Stimulated activated CD4-positive, alpha-beta T cell treated with anti-CD3 and anti-CD28 coated beads, Interleukin-2, amount 100 ng/mL, for 4 hours (primary cell): ENCODE measurements around the gene RBMX.
"Not testable (repeated sequence)": the region's sequence is repeated elsewhere in the genome, so short reads cannot be mapped to it uniquely, and the experiment has no call there.

Source experiments
- DNase-seq: peaks from one replicate; pipeline ENCODE4 v3.0.0-alpha.2; 2020; ENCODE audit warnings: low read depth

The RBMX gene

DNA sequence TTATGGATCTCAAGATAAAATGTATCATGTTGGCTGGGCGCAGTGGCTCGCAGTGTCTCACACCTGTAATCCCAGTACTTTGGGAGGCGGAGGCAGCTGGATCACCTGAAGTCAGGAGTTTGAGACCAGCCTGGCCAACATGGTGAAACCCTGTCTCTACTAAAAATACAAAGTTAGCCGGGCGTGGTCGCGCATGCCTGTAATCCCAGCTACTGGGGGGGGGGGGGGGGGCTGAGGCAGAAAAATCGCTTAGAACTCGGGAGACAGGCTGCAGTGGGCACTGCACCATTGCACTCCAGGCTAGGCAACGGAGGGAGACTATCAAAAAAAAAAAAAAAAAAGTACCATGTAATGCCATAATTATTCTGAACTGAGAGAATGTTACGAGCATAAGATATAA, 2.1 kb downstream of the RBMX start:
- DNase-seq = no peak

DNA sequence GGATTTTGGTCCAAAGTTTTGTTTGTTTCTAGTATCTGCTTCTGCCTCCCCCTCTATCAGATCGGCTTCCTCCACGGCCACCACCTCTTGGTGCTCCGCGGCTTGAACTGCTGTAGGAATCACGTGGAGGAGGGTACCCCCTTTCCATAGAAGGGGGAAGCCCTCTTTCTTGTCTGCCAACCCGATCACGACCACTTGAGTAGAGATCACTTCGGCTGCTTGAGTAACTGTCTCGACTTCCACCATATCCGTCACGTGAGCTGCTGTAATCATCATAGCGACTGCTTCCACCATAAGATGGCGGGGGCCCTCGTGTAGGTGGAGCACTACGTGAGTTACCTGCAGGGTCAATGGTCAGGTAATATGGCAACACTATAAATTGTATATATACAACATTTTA, 6.4 kb downstream of the RBMX start:
- not testable (repeated sequence) for DNase-seq

DNA sequence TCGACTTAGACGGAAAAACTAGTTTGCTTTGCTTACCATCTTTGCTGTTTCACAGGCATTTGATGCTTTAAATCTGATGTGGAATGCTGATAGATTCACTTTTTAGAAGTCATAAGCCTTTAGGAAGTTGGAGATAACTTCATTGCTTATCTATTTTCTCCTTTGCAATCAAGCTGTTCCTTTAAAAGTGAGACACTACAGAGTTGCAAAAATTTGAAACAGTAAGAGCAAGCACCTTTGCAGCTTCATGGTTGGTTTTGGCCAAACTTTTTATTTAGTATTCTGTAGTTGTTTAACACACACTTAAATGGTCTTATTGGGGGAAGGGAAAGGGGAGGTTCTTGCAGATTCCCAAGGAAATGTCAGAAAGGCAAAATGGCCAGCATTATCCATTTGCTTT, 7.3 kb downstream of the RBMX start:
- DNase-seq = not testable (repeated sequence)

DNA sequence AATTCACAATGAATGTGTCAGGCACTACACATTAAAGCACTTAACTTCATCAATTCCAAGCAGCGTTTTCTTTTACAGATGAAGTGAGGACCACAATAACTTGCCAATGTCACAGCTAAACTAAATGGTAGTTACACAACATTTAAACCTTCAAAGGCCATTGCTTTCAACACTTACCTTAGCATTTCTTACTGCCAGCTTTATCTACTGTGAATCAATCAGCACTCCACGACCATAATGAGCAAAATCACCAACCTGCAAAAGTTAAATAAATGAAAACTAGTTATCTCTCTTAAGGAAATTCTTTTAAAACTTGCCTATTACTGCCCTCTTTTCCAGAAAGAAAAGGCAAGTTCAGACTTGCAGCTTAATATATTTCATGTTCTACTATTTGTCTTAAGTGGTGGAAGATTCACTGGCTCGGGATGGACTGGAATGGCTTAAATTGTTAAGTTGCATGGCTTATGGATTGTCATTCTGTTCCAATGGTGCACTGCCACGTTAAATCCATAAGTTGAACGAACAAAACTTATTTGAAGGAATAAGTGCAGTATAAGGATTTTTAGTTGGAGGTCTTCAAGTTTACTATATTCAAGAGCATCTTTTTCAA, 8.3 kb downstream of the RBMX start:
- no peak for DNase-seq

DNA sequence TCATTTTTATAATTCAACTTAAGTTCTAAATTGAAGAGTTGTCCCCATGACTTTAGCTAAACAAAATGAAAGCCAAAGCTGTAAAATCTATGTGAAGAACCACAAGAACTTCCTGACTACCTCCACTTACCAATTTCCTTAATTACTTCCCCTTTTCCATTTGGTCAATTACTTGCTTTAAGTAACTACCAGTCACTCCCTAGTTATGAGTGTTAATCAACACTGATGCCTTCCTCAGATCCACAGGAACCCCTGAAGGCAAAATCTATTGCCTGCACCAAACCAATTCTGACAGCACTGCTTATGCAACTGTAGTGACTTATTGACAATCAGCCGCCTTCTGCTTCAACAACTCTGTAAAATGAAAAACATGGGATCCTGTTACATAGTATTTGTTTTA, 10.5 kb downstream of the RBMX start:
- no peak for DNase-seq

DNA sequence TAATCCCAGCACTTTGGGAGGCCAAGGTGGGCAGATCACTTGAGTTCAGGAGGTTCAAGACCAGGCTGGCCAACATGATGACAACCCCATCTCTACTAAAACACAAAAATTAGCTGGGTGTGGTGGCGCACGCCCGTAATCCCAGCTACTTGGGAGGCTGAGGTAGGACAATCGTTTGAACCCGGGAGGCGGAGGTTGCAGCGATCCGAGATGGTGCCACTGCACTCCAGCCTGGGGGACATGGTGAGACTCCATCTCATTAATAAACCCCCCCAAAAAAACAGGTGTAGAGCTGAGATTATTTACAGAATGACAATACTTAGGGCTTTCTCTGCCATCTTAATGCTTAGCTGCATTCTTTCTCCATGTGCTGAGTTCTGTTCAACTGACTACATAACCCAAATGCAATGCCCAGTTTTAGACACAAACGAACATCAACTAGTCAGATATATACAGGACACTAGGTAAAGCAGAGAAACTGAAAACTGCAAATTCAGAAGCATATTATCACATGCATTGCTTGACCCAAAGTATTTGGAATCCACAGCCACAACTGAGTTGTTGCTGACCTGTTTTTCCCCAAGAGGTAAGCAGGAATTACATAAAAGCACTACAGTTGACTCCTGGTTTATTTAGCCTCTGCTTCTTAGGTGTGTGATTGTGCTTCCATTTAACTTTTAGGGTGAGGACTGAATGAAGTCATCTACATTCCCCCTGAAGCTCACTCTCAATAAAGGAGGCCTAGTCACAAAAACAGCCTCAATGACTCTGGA, 12.1 kb downstream of the RBMX start:
- DNase-seq = no peak

DNA sequence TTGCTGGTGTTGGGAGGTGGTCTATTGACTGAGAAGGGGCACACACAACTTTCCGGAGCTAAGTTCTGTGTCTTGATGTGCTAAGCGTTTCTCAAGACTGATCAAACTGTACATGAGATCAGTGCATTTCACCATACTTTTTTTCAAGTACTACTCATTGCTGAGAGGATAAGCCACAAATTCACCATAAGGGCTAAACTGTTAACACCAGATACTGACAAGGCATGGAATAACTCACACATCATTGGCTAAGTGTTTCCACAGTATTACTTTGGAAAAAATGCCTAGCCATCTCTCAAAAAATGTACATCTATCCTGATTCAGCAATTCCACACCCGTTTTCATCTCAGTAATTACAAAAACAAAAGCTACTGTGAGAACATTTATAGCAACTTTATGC, 13.0 kb downstream of the RBMX start:
- no peak for DNase-seq

DNA sequence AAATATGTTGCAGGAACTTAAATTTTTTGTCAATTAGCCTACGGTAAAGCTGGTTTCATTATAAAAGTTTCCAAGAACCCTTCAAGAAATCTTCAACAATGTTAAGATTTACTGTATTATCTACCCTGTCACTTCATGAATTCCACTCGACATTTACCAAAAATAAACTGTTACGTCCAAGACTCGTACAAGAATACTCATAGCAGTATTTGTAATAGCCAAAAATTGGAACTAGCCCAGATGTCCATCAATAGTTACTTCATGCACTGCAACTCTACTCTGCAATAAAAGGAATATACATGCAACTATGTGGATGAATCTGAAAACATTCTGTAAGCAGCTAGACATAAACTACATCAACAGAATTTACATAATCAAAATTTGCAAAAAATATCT, 13.4 kb downstream of the RBMX start:
- DNase-seq = no peak

DNA sequence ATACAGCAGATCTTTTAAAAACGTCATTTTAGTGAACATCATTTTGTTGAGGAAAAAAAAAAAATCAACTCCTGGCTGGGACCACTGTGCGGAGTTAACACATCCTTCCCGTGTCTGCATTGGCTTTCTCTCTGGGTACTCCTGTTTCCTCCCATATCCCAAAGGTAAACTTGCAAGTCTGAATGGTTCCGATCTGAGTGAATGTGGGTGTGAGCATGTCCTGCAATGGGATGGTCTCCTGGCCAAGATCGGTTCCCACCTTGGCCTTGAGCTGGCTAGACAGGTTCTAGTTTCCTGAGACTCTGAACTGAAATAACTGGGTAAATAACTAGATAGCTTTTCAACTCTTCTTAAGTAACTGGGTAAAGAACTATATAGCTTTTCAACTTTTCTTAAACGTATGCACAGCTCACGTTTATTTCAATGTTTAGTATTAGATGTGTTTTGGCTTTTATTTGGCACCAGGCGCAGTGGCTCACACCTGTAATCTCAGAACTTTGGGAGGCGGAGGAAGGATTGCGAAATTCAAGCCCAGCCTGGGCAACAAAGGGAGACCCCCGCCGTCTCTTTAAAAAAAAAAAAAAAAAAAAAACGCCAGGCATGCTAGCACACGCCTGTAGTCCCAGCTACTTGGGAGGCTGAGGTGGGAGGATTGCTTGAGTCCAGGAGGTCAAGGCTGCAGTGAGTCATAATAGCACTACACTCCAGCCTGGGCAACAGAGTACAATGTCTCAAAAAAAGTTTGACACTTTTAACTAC, 14.0 kb downstream of the RBMX start:
- no peak for DNase-seq

DNA sequence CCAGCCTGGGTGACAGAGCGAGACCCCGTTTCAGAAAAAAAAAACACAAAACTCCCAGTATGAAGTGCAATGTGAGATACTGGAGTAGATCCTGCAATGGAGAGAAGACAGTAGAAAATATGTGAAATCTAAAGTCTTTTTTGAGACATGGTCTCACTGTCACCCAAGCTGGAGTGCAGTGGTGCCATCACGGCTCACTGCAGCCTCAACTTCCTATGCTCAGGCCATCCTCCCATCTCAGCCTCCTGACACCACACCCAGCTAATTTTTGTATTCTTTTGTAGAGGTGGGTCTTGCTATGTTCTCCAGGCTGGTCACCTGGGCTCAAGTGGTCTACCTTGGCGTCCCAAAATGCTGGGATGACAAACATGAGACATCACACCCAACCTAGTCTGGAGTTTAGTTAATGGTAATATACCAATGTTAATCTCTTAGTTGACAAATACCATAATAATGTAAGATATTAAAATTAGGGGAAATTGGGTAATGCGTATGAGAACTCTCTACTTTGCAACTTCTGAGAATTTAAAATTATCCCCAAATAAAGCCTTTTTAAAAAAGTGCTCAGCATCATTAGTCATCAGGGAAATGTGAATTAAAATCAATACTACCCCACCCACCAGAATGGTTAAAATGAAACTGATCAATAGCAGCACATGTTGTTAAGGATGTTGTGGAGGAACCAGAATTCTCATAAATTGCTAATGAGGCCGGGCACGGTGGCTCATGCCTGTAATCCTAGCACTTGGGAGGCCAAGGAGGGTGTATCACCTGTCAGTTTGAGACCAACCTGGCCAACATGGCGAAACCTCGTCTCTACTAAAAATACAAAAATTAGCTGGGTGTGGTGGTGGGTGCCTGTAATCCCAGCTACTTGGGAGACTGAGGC, 15.0 kb downstream of the RBMX start:
- no peak for DNase-seq

DNA sequence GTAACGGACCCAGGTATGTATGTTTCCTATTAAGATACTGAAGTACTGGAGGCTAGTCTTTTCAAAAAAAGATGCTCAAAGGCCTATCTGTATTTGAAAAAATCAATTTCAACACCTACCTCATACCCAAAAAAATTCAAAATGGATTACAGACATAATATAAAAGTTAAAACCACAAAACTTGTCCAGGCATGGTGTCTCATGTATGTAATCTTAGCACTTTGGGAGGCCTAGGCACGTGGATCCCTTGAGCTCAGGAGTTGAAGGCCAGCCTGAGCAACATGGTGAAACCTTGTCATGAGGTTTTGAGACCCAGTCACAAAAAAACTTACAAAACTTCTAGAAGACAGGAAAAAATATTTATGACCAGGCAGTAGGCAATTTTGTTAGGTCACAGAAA, 16.7 kb downstream of the RBMX start:
- no peak for DNase-seq

DNA sequence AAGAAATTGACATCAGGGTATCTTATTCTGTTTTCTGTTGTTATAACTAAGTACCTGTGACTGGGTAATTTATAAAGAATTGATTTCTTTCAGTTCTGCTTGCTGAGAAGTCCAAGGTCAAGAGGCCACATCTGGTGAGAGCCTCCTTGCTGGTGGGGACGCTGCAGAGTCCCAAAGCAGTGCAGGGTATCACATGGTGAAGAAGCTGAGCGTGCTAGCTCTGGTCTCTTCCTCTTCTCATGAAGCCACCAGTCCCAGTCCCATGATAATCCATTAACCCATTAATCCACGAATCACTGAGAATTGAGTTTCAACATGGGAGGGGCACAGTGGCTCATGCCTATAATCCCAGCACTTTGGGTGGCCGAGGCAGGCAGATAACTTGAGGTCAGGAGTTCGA, 18.0 kb downstream of the RBMX start:
- no peak for DNase-seq

DNA sequence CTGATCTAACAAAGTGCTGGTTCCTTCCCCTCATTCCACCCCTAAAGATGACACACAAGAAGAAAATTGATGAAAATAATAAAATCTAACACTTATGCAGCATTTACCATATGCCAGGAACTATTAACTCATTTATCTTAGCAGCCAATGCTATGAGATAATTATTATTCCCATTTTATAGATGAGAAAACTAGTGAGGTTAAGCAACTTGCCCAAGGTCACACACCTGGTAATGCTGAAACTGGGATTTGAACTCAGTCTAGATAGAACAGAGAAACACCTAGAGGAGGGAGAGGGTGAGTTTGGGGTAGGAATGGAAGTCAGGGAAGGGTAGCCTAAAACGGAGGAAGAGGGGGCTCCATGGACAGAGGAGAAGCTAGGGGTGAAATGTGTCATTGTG, 18.6 kb downstream of the RBMX start:
- DNase-seq = no peak

DNA sequence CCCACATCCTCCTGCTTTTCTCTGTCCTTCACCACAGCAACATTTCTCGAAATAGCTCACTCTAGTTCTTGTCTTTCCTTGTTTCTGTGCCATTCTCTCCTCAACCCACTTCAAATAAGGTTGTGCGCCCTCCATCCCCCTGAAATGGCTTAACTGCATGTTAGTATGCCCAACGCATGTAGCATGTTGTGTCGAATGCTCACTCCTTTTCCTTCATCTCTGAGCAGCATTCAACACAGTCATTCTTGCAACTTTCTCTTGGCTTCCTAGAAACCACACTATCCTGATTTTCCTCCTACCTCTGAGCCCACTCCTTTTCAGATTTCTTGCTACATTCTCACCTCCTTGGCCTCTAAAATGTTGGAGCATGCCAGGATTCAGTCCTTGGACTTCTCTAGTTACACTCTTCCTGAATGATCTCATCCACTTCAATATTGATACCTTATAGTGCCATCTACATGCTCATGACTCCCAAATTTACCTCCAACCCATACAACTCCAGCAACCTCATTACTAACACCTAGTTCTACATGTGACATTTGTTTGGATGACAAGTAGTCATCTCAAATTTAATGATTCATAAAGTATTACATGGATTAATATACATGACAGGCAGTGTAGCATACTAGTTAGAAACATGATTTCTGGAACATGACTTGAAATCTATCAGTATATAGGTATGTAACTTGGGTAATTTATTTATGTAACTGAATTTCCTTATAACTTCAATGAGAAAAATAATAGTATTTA, 22.3 kb downstream of the RBMX start:
- no peak for DNase-seq

DNA sequence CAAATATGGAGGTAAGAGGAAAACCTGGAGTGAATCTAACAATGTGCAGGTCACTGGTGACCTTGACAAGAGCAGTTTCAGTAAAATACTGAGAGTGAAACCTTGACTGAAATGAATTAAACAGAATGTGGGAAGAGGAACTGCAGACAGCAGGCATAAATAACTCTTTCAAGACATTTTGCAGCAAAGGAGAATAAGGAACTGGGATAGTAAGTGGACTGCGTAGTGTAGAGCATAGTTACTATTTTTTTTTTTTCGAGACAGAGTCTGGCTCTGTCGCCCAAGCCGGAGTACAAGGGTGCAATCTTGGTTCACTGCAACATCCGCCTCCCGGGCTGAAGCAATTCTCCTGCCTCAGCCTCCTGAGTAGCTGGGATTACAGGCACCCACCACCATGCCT, 24.0 kb downstream of the RBMX start:
- DNase-seq = no peak

DNA sequence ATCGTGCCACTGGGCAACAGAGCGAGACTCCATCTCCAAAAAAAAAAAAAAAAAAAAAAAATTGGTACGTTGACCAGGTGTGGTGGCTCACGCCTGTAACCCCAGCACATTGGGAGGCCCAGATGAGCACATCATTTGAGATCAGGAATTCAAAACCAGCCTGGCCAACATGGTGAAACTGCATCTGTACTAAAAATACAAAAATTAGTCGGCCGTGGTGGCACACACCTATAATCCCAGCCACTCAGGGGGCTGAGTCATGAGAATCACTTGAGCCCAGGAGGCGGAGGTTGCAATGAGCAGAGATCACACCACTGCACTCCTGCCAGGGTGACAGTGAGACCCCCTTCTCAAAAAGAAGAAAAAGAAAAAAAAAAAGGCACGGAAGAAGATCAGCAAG, 24.5 kb downstream of the RBMX start:
- DNase-seq = no peak

DNA sequence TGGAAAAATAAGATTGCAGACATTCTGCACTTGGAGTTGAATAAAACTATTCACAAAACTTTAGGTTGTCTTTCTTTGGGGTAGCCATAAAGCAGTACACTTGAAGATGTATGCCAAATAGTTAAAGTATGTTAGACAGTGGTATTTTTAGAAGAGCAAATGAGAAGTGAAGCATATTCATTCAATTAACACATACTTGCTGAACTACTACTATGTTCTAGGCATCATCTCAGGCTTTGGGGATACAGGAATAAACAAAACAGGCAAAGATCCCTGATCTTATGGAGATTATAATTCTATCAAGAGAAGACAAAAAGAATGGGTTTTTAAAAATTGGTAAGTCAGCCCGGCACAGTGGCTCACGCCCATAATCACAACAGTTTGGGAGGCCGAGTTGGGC, 29.0 kb downstream of the RBMX start:
- no peak for DNase-seq

DNA sequence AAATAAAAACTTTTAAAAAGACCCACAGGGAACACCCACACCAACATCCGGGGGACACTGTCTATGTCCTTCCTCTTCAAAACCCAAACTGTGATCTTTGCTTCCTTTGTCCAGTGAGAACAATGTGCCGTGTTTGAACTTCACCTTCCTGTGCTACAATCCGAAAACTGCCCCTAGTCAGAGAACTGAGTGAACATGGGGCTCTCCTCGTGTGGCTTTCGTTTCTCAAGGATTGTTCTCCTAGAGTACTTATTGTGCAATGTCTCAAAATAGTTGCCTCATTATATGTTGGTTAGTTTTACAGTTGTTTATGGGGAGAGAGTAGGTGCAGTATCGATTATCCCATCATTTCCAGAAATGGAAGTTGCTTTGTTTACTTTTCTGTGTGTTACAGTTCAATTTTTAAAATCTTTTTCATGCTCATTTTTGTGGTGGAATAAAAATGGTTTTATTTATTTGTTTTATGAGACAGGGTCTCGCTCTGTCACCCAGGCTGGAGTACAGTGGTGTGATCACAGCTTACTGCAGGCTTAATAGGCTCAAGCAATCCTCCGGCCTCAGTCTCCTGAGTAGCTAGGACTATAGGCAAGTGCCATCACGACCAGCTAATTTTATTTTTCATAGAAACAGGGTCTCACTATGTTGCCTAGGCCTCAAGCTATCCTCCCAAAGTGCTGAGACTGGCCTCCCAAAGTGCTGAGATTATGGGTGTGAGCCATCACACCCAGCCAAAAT, 29.9 kb downstream of the RBMX start:
- no peak for DNase-seq

DNA sequence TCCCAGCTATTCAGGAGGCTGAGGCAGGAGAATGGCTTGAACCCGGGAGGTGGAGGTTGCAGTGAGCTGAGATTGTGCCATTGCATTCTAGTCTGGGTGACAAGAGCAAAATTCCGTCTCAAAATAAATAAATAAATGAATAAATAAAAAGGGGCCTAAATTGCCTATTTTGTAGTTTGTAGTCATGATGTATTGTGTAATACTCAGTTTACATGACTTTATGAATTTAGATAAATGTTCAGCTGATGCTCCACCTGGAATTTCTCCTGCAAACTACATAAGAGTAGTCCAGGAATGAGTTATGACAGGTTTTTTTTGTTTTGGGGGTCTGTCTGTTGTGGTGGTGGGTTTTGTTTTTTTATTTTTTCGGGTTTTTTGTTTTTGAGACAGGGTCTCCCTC, 31.1 kb downstream of the RBMX start:
- no peak for DNase-seq

DNA sequence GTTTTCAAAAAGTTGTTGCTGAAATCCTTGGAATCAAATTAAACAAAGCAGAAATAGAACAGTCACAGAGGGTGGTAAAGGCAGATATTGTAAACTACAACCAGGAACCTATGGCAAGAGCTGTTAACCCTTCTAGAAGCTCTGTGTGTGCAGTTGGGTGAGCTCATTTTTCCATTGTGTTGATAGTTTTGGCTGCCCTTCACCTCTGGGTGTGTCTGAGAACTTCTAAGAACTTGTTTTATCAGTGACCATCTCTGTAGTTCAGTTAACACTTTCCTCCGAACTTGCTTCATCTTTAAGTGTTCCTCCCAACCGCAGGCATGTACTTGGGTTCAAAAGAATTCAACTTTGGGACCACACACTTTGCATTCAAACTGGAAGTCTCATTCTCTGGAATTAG, 32.7 kb downstream of the RBMX start:
- DNase-seq = no peak

DNA sequence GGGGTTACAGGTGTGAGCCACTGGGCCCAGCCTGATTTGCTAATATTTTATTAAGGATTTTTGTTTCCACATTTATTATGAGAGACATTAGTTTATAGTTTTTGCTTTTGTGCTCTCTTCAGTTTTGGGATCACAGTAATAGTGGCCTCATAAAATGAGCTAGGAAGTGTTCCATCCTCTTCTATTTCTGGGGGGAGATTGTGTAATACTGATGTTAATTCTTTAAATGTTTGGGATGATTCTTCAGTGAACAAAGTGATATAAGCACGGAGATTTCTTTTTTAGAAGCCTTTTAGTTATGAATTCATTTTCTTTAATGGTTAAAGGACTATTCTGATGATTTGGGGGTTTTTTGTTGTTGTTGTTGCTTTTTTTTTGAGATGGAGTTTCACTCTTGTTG, 41.3 kb downstream of the RBMX start:
- DNase-seq = no peak
